NCI-H2196 (cell line): Measurements from ENCODE around the gene PIP5K1B.
A peak's percentile ranks its signal among the peaks of the same experiment; 100 is the strongest.

Experiments used
- DNase-seq: peaks from one replicate; lab custom pipeline; 2025; ENCODE audit not compliant: unreplicated experiment; lab: John Stamatoyannopoulos, UW

PIP5K1B gene

GRCh38 chr9:68804911-68805889 lies 100.2 kb downstream of the PIP5K1B start:
- no peak for DNase-seq

- no peak for DNase-seq
These were observed 101.0 kb downstream of the PIP5K1B start for GRCh38 chr9:68805890-68806517.

- peak; percentile 28 for DNase-seq
These were observed 103.4 kb downstream of the PIP5K1B start for GRCh38 chr9:68808338-68808890.

GRCh38 chr9:68817079-68817875 lies 112.2 kb downstream of the PIP5K1B start:
- no peak for DNase-seq

- DNase-seq: no peak
These were observed 114.0 kb downstream of the PIP5K1B start for GRCh38 chr9:68819065-68819464.

GRCh38 chr9:68821911-68822310 lies 116.9 kb downstream of the PIP5K1B start:
- DNase-seq: no peak

- no peak for DNase-seq
These were observed 117.6 kb downstream of the PIP5K1B start for GRCh38 chr9:68822596-68823165.

GRCh38 chr9:68825762-68826472 lies 120.9 kb downstream of the PIP5K1B start:
- no peak for DNase-seq

- no peak for DNase-seq
These were observed 123.1 kb downstream of the PIP5K1B start for GRCh38 chr9:68827837-68828744.

- no peak for DNase-seq
These were observed 127.1 kb downstream of the PIP5K1B start for GRCh38 chr9:68832101-68832500.

GRCh38 chr9:68832861-68833518 lies 128.0 kb downstream of the PIP5K1B start:
- no peak for DNase-seq

- no peak for DNase-seq
These were observed 130.0 kb downstream of the PIP5K1B start for GRCh38 chr9:68834931-68835520.

GRCh38 chr9:68836788-68837187 lies 131.7 kb downstream of the PIP5K1B start:
- no peak for DNase-seq

GRCh38 chr9:68838245-68838644 lies 133.2 kb downstream of the PIP5K1B start:
- DNase-seq: no peak

GRCh38 chr9:68841276-68842052 lies 136.4 kb downstream of the PIP5K1B start:
- peak; percentile 7 for DNase-seq

- DNase-seq: no peak
These were observed 137.5 kb downstream of the PIP5K1B start for GRCh38 chr9:68842568-68842967.

- no peak for DNase-seq
These were observed 138.2 kb downstream of the PIP5K1B start for GRCh38 chr9:68843239-68843638.
